CD4-positive, alpha-beta T cell treated with Interleukin-15 for 1 hour (primary cell): ENCODE data around the gene PARD3.
"Not testable (repeated sequence)": the region's sequence is repeated elsewhere in the genome, so short reads cannot be mapped to it uniquely, and the experiment has no call there.

ENCODE experiments used
- DNase-seq: peaks from one replicate; pipeline ENCODE4 v3.0.0-alpha.2; 2020

The PARD3 gene

DNA sequence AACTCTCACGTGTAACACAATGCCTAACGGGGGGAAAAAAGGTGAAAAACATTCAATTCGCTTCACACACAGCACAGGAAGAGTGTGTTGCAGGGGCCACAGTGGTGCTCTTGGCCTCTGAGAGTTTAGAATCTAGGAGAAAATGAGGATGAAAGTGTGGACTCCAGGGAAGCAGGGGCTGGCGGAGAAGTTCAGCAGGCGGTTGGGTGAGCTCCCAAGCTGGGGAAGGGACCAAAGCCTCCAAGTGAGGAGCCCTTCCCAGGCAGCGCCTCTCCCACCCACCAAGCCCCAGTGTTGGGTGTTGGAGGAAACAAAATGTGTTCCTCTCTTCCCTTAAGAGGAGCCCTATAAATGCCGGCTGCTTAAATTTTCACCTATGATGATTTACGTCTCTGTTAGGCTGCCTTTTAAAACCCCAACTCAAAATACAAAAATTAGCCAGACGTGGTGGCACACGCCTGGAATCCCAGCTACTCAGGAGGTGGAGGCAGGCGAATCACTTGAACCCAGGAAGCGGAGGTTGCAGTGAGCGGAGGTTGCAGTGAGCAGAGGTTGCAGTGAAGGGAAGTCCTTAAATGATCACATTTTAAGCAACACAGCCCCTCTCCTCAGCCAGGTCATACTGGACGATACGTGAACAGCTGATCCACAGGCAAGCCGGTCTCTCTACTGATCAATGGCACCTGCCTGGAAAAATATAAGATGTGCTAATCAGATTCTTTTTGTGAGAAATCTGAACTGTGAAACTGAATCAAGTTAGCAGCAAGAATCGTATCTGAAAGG is 735.2 kb downstream of the PARD3 start:
- DNase-seq, result no peak

DNA sequence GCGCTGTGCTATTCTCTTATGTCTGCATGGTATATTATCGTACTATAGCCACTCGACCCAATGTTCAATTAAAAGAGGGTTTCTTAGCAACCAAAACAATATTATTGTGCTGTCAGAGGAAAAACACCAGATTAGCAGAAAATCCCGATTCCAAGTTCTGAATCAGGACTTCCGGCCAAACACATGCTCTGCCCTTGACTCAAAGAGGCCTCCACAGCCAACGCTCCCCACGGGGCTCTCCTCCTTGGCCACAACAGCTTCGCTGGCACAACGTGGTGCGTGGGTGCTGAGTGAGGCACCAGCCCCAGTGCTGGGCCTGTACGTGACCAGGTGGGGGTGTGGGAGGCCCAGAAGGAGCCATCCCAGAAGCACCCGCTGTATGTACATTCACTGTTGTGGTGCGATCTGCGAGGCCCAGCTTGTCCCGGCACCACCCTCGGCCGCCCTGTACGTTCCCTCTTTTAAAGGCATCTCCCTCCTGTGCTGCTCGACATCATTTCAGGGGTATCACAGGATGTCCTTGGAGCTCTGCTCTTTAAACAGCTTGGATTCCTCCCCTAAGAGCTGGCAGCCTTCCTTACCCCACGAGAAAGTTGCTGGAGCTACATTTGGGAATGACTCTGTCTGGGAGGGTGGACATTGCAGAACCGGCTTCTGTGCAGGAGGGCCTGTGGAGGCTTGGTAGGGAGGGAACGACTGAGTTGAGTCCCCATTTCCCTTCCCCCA is 736.2 kb downstream of the PARD3 start:
- no peak for DNase-seq

DNA sequence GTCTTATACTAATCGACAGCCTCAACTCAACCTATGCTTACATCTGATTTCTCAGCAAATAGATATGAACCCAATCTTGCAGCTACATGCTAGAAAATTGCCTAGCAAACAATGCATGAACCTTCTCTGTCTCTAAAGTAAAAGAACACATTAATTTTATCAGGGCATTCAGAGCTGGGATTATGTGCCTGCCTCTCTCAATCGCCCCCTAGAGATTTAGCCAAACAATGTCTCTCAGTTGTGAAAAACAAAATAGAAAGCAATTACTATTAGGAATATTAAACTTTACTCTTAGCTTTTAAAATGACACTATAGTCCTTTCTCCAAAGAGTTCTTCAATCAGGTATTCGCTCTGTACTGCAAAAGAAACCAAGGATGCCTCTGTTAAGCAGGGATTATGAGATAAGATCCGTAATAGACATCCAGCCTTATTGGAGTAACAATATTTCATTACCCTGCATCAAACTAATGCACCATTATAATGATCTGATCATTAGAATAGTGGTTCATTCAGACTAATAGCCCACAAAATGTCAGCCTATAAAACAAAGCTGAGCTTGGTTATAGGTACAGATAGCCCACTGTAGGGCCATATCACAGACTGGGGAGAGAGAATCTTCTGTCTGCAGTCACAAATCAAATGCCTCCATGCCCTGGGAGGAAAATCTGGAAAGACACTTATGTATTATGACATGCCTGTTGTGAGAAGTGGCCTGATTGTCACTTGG is 736.9 kb downstream of the PARD3 start:
- no peak for DNase-seq

DNA sequence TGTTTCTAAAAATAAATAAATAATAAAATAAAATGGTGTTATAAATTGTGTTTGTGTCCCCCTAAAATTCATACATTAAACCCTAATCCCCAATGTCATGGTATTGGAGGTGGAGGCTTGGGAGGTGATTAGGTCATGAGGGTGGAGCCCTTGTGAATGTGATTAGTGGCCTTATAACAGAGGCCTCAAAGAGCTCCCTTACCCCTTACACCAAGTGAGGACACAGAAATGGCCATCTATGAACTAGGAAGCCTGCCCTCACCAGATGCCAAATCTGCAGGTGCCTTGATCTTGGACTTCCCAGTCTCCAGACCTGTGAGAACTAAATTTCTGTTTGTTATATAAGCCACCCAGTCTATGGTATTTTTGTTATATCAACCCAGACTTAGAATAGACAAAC is 738.7 kb downstream of the PARD3 start:
- no peak for DNase-seq

DNA sequence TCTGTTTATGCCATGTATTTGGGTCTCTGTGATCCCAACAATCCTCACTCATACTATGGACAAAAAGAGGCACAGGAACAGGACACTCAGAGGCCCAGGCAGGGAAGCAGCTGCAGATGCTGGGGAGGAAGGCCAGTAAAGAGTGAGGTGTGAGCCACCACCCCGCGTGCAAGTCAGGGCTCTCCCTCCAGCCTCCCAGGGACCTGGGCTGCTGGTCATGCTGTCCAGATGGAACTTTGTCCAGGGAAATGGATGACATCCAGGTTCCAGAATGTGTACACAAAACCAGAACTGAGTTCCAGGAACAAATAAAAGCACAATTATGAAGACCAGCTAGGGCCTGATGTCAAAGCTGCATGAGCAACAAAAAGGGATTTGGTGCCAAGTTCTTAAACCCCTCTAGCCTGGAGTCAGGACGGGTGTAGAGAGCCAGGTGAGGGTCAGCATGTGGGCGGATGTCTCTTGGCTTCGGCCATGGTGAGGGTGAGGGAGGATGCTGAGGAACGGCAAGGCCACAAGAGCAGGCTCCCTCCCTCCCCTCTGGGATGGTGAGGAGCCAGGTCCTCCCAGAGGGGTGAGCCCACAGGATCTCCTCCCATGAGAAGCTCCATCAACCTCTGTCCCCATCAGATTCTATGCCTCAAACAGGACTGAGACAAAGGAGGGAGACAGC is 739.7 kb downstream of the PARD3 start:
- DNase-seq, result no peak

DNA sequence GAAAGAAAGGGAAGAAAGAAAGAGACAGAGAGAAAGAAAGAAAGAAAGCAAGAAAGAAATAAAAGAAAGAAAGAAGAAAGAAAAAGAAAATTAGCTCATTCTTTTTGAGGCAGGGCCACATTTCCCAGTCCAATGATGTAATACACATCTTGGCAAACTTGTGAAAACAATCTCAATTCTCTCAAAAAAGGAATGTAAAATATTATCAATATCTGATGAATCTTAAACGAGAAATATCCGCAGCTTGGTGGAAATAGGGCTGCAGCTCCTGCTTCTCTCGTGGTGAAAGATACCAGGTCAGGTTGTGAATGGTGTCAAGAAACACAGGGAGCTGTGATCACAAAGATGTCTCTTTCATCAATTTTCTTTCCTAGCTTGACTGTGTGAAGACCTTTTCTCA is 741.0 kb downstream of the PARD3 start:
- no peak for DNase-seq

DNA sequence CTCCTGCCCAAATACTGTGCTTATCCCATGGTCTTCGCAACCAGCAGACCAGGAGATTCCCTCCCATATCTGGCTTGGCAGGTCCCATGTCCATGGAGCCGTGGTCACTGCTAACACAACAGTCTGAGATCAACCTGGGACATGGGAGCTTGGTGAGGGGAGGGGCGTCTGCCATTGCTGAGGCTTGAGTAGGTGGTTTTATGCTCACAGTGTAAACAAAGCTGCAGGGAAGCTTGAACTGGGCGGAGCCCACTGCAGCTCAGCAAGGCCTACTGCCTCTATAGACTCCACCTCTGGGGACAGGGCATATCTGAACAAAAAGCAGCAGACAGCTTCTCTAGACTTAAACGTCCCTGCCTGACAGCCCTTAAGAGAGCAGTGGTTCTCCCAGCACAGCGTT is 747.4 kb downstream of the PARD3 start:
- not testable (repeated sequence) for DNase-seq

DNA sequence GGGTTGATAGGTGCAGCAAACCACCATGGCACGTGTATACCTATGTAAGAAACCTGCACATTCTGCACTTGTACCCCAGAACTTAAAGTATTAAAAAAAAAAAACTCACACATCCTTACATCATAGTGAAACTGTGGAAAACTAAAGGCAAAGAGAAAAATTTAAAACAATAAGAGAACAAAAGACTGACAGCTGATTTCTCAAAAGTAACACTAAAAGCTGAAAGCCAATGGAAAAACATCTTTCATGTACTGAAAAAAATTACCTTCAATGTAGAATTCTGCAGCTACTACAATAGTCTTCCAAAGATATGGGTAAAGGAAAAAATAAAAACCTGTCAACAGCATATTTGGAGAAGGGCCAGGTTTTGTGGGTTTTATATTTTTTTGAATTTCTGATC is 751.5 kb downstream of the PARD3 start:
- DNase-seq, result no peak

DNA sequence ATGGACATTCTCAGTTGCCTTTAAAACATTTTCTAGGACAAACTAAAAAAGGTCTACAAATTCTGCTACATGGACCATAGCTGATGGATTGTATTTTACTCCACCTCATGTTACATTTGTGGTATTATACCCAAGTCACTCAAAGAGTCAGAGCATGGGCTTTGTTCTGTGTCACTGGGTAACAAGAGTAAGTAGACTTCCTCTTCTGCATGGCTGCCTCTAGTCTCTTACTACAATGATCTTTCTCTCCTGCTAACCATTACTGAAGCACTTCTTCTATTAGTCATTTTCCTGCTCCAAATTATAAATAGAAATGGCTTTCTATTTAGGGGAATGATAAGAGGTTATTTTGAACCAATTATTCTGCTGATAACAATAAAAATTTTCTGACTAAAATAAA is 753.3 kb downstream of the PARD3 start:
- no peak for DNase-seq
